Stimulated activated naive B cell treated with anti-CD40 and anti-IgM and Interleukin-4, amounts not matched to agents 10 μg/mL and 1 μg/mL and 100 μg/mL, for 72 hours (primary cell): ENCODE measurements around the gene RALGAPA2.
"Not testable (repeated sequence)": the region's sequence is repeated elsewhere in the genome, so short reads cannot be mapped to it uniquely, and the experiment has no call there.

Experiments
- ATAC-seq, 2 donors: fragments of 150-1000 bp; cut with Tn5 transposase; replicated peaks; 2 replicates each; pipeline ENCODE4 v1.10.0; 2021; ENCODE audit warnings: moderate library complexity in 1 of 2
- DNase-seq: peaks from one replicate; pipeline ENCODE4 v3.0.0; 2021
- H3K27ac Mint-ChIP-seq: one replicate; pipeline ENCODE4 v1.8.0; 2022; ENCODE audit warnings: mild to moderate bottlenecking, mixed read lengths
- H3K27me3 Mint-ChIP-seq, 2 donors: one replicate each; pipeline ENCODE4 v1.8.0; 2022; ENCODE audit warnings: mixed read lengths in 2 of 2
- H3K36me3 Mint-ChIP-seq, 2 donors: one replicate each; pipeline ENCODE4 v1.8.0; 2022; ENCODE audit warnings: mixed read lengths in 2 of 2, mild to moderate bottlenecking in 1 of 2
- H3K4me1 Mint-ChIP-seq, 2 donors: one replicate each; pipeline ENCODE4 v1.8.0; 2022; ENCODE audit warnings: mixed read lengths in 2 of 2, mild to moderate bottlenecking in 1 of 2
- H3K4me3 Mint-ChIP-seq, 2 donors: one replicate each; pipeline ENCODE4 v1.8.0; 2022; ENCODE audit warnings: mild to moderate bottlenecking in 2 of 2, mixed read lengths in 2 of 2, moderate library complexity in 1 of 2
- H3K9me3 Mint-ChIP-seq, 2 donors: one replicate each; pipeline ENCODE4 v1.8.0; 2022; ENCODE audit warnings: mixed read lengths in 2 of 2, mild to moderate bottlenecking in 1 of 2

Gene RALGAPA2

GRCh38 chr20:20552076-20552475 is 160.4 kb downstream of the RALGAPA2 start:
- DNase-seq (no peak), ATAC-seq (no peak)
- Mint-ChIP-seq H3K9me3 (peaks cover 0 to 3% of the 10 kb centered on the region in 2 donors), H3K4me3 (no peak overlapping the region), H3K36me3 (peaks cover 8 to 18% of the 10 kb centered on the region in 2 donors), H3K4me1 (peaks cover 8 to 13% of the 10 kb centered on the region in 2 donors), H3K27me3 (no peaks in the 10 kb centered on the region), H3K27ac (no peak overlapping the region)

GRCh38 chr20:20551409-20551808 is 161.0 kb downstream of the RALGAPA2 start:
- ATAC-seq: no peak
- Mint-ChIP-seq H3K9me3 (peaks cover 0 to 3% of the 10 kb centered on the region in 2 donors), H3K27me3 (no peaks in the 10 kb centered on the region), H3K27ac (no peak overlapping the region), H3K36me3 (peaks cover 11 to 18% of the 10 kb centered on the region in 2 donors), H3K4me3 (no peak overlapping the region), H3K4me1 (peaks cover 12 to 20% of the 10 kb centered on the region in 2 donors)
- no peak for DNase-seq

GRCh38 chr20:20549704-20550103 is 162.7 kb downstream of the RALGAPA2 start:
- H3K27ac Mint-ChIP-seq: no peak overlapping the region
- peaks cover 13 to 22% of the 10 kb centered on the region in 2 donors for H3K4me1 Mint-ChIP-seq
- no peaks in the 10 kb centered on the region for H3K9me3 Mint-ChIP-seq

GRCh38 chr20:20549267-20549612 is 163.2 kb downstream of the RALGAPA2 start:
- DNase-seq: no peak
- ATAC-seq: no peak
- Mint-ChIP-seq H3K9me3 (no peaks in the 10 kb centered on the region), H3K36me3 (peaks cover 15 to 16% of the 10 kb centered on the region in 2 donors), H3K27ac (no peak overlapping the region), H3K4me1 (peaks cover 13 to 22% of the 10 kb centered on the region in 2 donors), H3K27me3 (no peaks in the 10 kb centered on the region), H3K4me3 (no peak overlapping the region)

More at GRCh38 chr20:20549704-20550103, 162.7 kb downstream of the RALGAPA2 start:
- no peak overlapping the region for H3K4me3 Mint-ChIP-seq
- DNase-seq (no peak), ATAC-seq (no peak)
- H3K36me3 Mint-ChIP-seq: peaks cover 11 to 12% of the 10 kb centered on the region in 2 donors
- no peaks in the 10 kb centered on the region for H3K27me3 Mint-ChIP-seq

GRCh38 chr20:20548527-20549266 is 163.7 kb downstream of the RALGAPA2 start:
- H3K27me3 Mint-ChIP-seq: no peaks in the 10 kb centered on the region
- peaks cover 19 to 21% of the 10 kb centered on the region in 2 donors for H3K36me3 Mint-ChIP-seq
- H3K27ac Mint-ChIP-seq: no peak overlapping the region
- no peaks in the 10 kb centered on the region for H3K9me3 Mint-ChIP-seq
- no peak overlapping the region for H3K4me3 Mint-ChIP-seq
- peaks cover 13 to 22% of the 10 kb centered on the region in 2 donors for H3K4me1 Mint-ChIP-seq
- ATAC-seq: no peak
- DNase-seq: no peak

- no peak overlapping the region for H3K4me3 Mint-ChIP-seq
- H3K27ac Mint-ChIP-seq: no peak overlapping the region
- peaks cover 13 to 22% of the 10 kb centered on the region in 2 donors for H3K4me1 Mint-ChIP-seq
- H3K27me3 Mint-ChIP-seq: no peaks in the 10 kb centered on the region
- DNase-seq (no peak), ATAC-seq (no peak)
- H3K9me3 Mint-ChIP-seq: no peaks in the 10 kb centered on the region
- H3K36me3 Mint-ChIP-seq: peaks cover 25% of the 10 kb centered on the region in 2 donors
Observed at GRCh38 chr20:20547876-20548266, 164.6 kb downstream of the RALGAPA2 start.

- peak; percentile 79 to 93 for ATAC-seq
- H3K4me3 Mint-ChIP-seq: no peak overlapping the region
- peaks cover 13 to 22% of the 10 kb centered on the region in 2 donors for H3K4me1 Mint-ChIP-seq
- no peaks in the 10 kb centered on the region for H3K27me3 Mint-ChIP-seq
- H3K36me3 Mint-ChIP-seq: peaks cover 25 to 27% of the 10 kb centered on the region in 2 donors
- H3K9me3 Mint-ChIP-seq: no peaks in the 10 kb centered on the region
- peak overlapping the region; percentile 67 for H3K27ac Mint-ChIP-seq
- peak; percentile 9 for DNase-seq
Observed at GRCh38 chr20:20547221-20547875, 165.1 kb downstream of the RALGAPA2 start.

GRCh38 chr20:20546402-20546801 is 166.0 kb downstream of the RALGAPA2 start:
- no peak for DNase-seq
- H3K27ac Mint-ChIP-seq: peak overlapping the region; percentile 38
- no peaks in the 10 kb centered on the region for H3K9me3 Mint-ChIP-seq
- H3K4me1 Mint-ChIP-seq: peaks cover 13 to 22% of the 10 kb centered on the region in 2 donors
- peaks cover 26 to 31% of the 10 kb centered on the region in 2 donors for H3K36me3 Mint-ChIP-seq
- no peak overlapping the region for H3K4me3 Mint-ChIP-seq
- no peaks in the 10 kb centered on the region for H3K27me3 Mint-ChIP-seq
- ATAC-seq: peak; percentile 14 to 18

GRCh38 chr20:20543348-20543747 is 169.1 kb downstream of the RALGAPA2 start:
- DNase-seq, H3K27me3 Mint-ChIP-seq, ATAC-seq, H3K4me3 Mint-ChIP-seq, H3K9me3 Mint-ChIP-seq, H3K27ac Mint-ChIP-seq: not testable (repeated sequence)
- peaks cover 34 to 39% of the 10 kb centered on the region in 2 donors for H3K36me3 Mint-ChIP-seq
- peaks cover 13 to 21% of the 10 kb centered on the region in 2 donors for H3K4me1 Mint-ChIP-seq

- no peaks in the 10 kb centered on the region for H3K4me1 Mint-ChIP-seq
- no peak overlapping the region for H3K27ac Mint-ChIP-seq
- H3K9me3 Mint-ChIP-seq: no peaks in the 10 kb centered on the region
- ATAC-seq: no peak
- H3K4me3 Mint-ChIP-seq: no peak overlapping the region
- H3K36me3 Mint-ChIP-seq: peaks cover 15 to 33% of the 10 kb centered on the region in 2 donors
- no peaks in the 10 kb centered on the region for H3K27me3 Mint-ChIP-seq
- DNase-seq: no peak
Observed at GRCh38 chr20:20536240-20536933, 176.1 kb downstream of the RALGAPA2 start.

GRCh38 chr20:20535051-20535450 is 177.4 kb downstream of the RALGAPA2 start:
- DNase-seq: no peak
- Mint-ChIP-seq H3K36me3 (peaks cover 16 to 29% of the 10 kb centered on the region in 2 donors), H3K27ac (no peak overlapping the region), H3K9me3 (no peaks in the 10 kb centered on the region), H3K4me3 (no peak overlapping the region), H3K4me1 (no peaks in the 10 kb centered on the region), H3K27me3 (no peaks in the 10 kb centered on the region)
- ATAC-seq: no peak

GRCh38 chr20:20531283-20531682 is 181.2 kb downstream of the RALGAPA2 start:
- Mint-ChIP-seq H3K36me3 (peaks cover 14 to 39% of the 10 kb centered on the region in 2 donors), H3K4me3 (no peak overlapping the region), H3K27me3 (no peaks in the 10 kb centered on the region), H3K27ac (no peak overlapping the region), H3K4me1 (no peaks in the 10 kb centered on the region), H3K9me3 (no peaks in the 10 kb centered on the region)
- ATAC-seq (no peak), DNase-seq (no peak)

GRCh38 chr20:20530428-20531151 is 181.9 kb downstream of the RALGAPA2 start:
- no peaks in the 10 kb centered on the region for H3K27me3 Mint-ChIP-seq
- H3K4me1 Mint-ChIP-seq: no peaks in the 10 kb centered on the region
- H3K9me3 Mint-ChIP-seq: no peaks in the 10 kb centered on the region
- H3K36me3 Mint-ChIP-seq: peaks cover 14 to 39% of the 10 kb centered on the region in 2 donors
- H3K27ac Mint-ChIP-seq: no peak overlapping the region
- H3K4me3 Mint-ChIP-seq: no peak overlapping the region
- ATAC-seq (no peak), DNase-seq (no peak)

- Mint-ChIP-seq H3K36me3 (peaks cover 16 to 35% of the 10 kb centered on the region in 2 donors), H3K4me3 (no peak overlapping the region), H3K27me3 (no peaks in the 10 kb centered on the region), H3K27ac (no peak overlapping the region), H3K4me1 (no peaks in the 10 kb centered on the region), H3K9me3 (no peaks in the 10 kb centered on the region)
- no peak for ATAC-seq
- no peak for DNase-seq
Observed at GRCh38 chr20:20529597-20529996, 182.8 kb downstream of the RALGAPA2 start.
